HCT116 (cell line): ENCODE data around the gene LAMP1. TPM values are rescaled to one million over a fixed set of nuclear protein-coding genes. Genes with fewer than 3 reads are reported as not detected.

ENCODE experiments used
- ATAC-seq: fragments of 200-7000 bp; cut with Tn5 transposase; 2 replicates; pipeline ENCODE4 v1.9.1; 2020; ENCODE audit warnings: mild to moderate bottlenecking, moderate library complexity
- BruUV-seq: library from RNA; stranded (reverse); fragments of 400-500 nt; replicated peaks from 2 replicates; lab custom pipeline; 2021; lab: Mats Ljungman, UMichigan
- CTCF ChIA-PET: fragments of 300-600 bp; sonication (Branson Sonifier 250); formaldehyde crosslinking; loops from one replicate; lab custom pipeline; 2021; ENCODE audit warnings: antibody characterized with exemption; lab: Charles Lee
- POLR2A ChIA-PET: fragments of 300-600, 350-600 bp; sonication (Branson Sonifier 250); formaldehyde crosslinking; loops from one replicate; lab custom pipeline; 2021; ENCODE audit warnings: antibody characterized with exemption; lab: Charles Lee
- RAD21 ChIA-PET, 2 experiments: fragments of 300-600 bp; sonication (Branson Sonifier 250); formaldehyde crosslinking; loops; one replicate each; lab custom pipeline; 2023; ENCODE audit warnings: low total read pairs in 2 of 2; ENCODE audit not compliant: uncharacterized antibody in 2 of 2, unreplicated experiment in 2 of 2, low non-redundant PET in 1 of 2; lab: Charles Lee
- DNase-seq: peaks from one replicate; pipeline ENCODE4 v3.0.0-alpha.2; 2010; ENCODE audit warnings: low read depth, low spot score
- H2AFZ ChIP-seq: fragments of 200-600 bp; shearing (Covaris generic), sonication (generic); 2 replicates; pipeline ENCODE4 v1.6.1; 2017; ENCODE audit warnings: low read depth, mixed run types, mixed read lengths, antibody characterized with exemption, low read length; ENCODE audit not compliant: poor library complexity, severe bottlenecking
- H3K27ac ChIP-seq: 2 replicates; pipeline ENCODE4 v1.5.1; 2012; ENCODE audit warnings: low read depth, low read length
- H3K27me3 ChIP-seq: fragments of 200-600 bp; sonication (generic); 2 replicates; pipeline ENCODE4 v1.6.1; 2016; ENCODE audit warnings: mixed run types, low read length, mixed read lengths; ENCODE audit not compliant: insufficient read depth
- H3K36me3 ChIP-seq, 2 experiments: fragments of 200-500 bp in 1 of 2; fragments of 200-600 bp in 1 of 2; sonication (Bioruptor generic) in 1 of 2; sonication (generic) in 1 of 2; 2 replicates each; pipeline versions ENCODE4 v1.5.1 to v1.6.1; 2014 to 2016; ENCODE audit warnings: low read length in 2 of 2, inconsistent platforms in 1 of 2, mixed read lengths in 1 of 2, mixed run types in 1 of 2; ENCODE audit not compliant: insufficient read depth in 2 of 2, control insufficient read depth in 1 of 2
- H3K4me1 ChIP-seq, 2 experiments: fragments of 200-600 bp in 1 of 2; sonication (generic) in 1 of 2; 2 replicates each; pipeline versions ENCODE4 v1.5.1 to v1.6.1; 2012 to 2017; ENCODE audit warnings: low read length in 2 of 2, inconsistent platforms in 1 of 2, mild to moderate bottlenecking in 1 of 2, mixed read lengths in 1 of 2, mixed run types in 1 of 2, moderate library complexity in 1 of 2; ENCODE audit not compliant: insufficient read depth in 2 of 2, control insufficient read depth in 1 of 2
- H3K4me2 ChIP-seq: fragments of 200-600 bp; sonication (generic); 2 replicates; pipeline ENCODE4 v1.6.1; 2017; ENCODE audit warnings: mixed run types, low read length, mixed read lengths
- H3K4me3 ChIP-seq, 2 experiments: fragments of 200-600 bp in 1 of 2; sonication (generic) in 1 of 2; replicated peaks in 1 of 2; 2 replicates each; pipeline ENCODE4 v1.5.1; 2011 to 2016; ENCODE audit warnings: low read length in 2 of 2, control low read depth in 1 of 2, low read depth in 1 of 2, mild to moderate bottlenecking in 1 of 2, mixed read lengths in 1 of 2, mixed run types in 1 of 2
- H3K79me2 ChIP-seq: fragments of 200-600 bp; sonication (generic); 2 replicates; pipeline ENCODE4 v1.6.1; 2017; ENCODE audit warnings: mild to moderate bottlenecking, mixed run types, low read length, moderate library complexity, mixed read lengths; ENCODE audit not compliant: insufficient read depth
- H3K9ac ChIP-seq: fragments of 200-600 bp; sonication (generic); 2 replicates; pipeline ENCODE4 v1.6.1; 2016; ENCODE audit warnings: low read length, mixed read lengths
- H3K9me2 ChIP-seq: fragments of 200-600 bp; sonication (generic), shearing (Covaris generic); 2 replicates; pipeline ENCODE4 v1.6.1; 2017; ENCODE audit warnings: mixed run types, mild to moderate bottlenecking, moderate library complexity; ENCODE audit not compliant: insufficient read depth
- H3K9me3 ChIP-seq, 2 experiments: fragments of 200-500 bp in 1 of 2; fragments of 200-600 bp in 1 of 2; sonication (Bioruptor generic) in 1 of 2; sonication (generic) in 1 of 2; 2 replicates each; pipeline ENCODE4 v1.6.1; 2014 to 2017; ENCODE audit warnings: low read length in 2 of 2, mixed read lengths in 2 of 2, inconsistent platforms in 1 of 2, low read depth in 1 of 2, mild to moderate bottlenecking in 1 of 2, mixed run types in 1 of 2, moderate library complexity in 1 of 2; ENCODE audit not compliant: control insufficient read depth in 1 of 2, insufficient read depth in 1 of 2
- H4K20me1 ChIP-seq: fragments of 200-600 bp; sonication (generic), shearing (Covaris generic); 2 replicates; pipeline ENCODE4 v1.6.1; 2017; ENCODE audit warnings: mixed run types, mild to moderate bottlenecking, moderate library complexity; ENCODE audit not compliant: insufficient read depth
- ATF3 ChIP-seq: IDR thresholded peaks from 2 replicates; pipeline ENCODE4 v1.6.1; 2012
- CBX3 ChIP-seq: IDR thresholded peaks from 2 replicates; pipeline ENCODE4 v1.6.1; 2012; ENCODE audit warnings: low read depth
- CEBPB ChIP-seq: IDR thresholded peaks from 2 replicates; pipeline ENCODE4 v1.6.1; 2012; ENCODE audit warnings: low read depth
- CTCF ChIP-seq, 3 experiments: fragments of 200-600 bp in 1 of 3; sonication (generic) in 1 of 3; IDR thresholded peaks in 2 of 3; conservative IDR thresholded peaks in 1 of 3; 2 replicates each; pipeline ENCODE4 v1.5.1; 2012 to 2017; ENCODE audit warnings: low read depth in 2 of 3, low read length in 2 of 3, antibody characterized with exemption in 1 of 3, borderline replicate concordance in 1 of 3, control low read depth in 1 of 3, mild to moderate bottlenecking in 1 of 3, mixed read lengths in 1 of 3, mixed run types in 1 of 3, moderate library complexity in 1 of 3; ENCODE audit not compliant: insufficient read depth in 1 of 3
- ELF1 ChIP-seq: IDR thresholded peaks from 2 replicates; pipeline ENCODE4 v1.6.1; 2012; ENCODE audit warnings: low read depth, borderline replicate concordance
- EZH2 ChIP-seq: fragments of 200-600 bp; sonication (generic); IDR thresholded peaks from 2 replicates; pipeline ENCODE4 v1.6.1; 2017; ENCODE audit warnings: antibody characterized with exemption, mixed run types
- EZH2phosphoT487 ChIP-seq: fragments of 200-600 bp; IDR thresholded peaks from 2 replicates; pipeline ENCODE4 v1.6.1; 2018; ENCODE audit warnings: antibody characterized with exemption, borderline replicate concordance
- JUND ChIP-seq: IDR thresholded peaks from 2 replicates; pipeline ENCODE4 v1.6.1; 2012
- MAX ChIP-seq: IDR thresholded peaks from 2 replicates; pipeline ENCODE4 v1.6.1; 2012
- POLR2A ChIP-seq: IDR thresholded peaks from 2 replicates; pipeline ENCODE4 v1.7.0; 2011; ENCODE audit warnings: borderline replicate concordance; ENCODE audit not compliant: insufficient read depth, insufficient read length; ENCODE audit errors: extremely low read depth
- RAD21 ChIP-seq: IDR thresholded peaks from 2 replicates; pipeline ENCODE4 v1.6.1; 2012; ENCODE audit warnings: low read depth, mild to moderate bottlenecking
- REST ChIP-seq: IDR thresholded peaks from 2 replicates; pipeline ENCODE4 v1.6.1; 2012; ENCODE audit warnings: low read depth
- TCF7L2 ChIP-seq: IDR thresholded peaks from 2 replicates; pipeline ENCODE4 v1.7.0; 2011; ENCODE audit warnings: borderline replicate concordance, inconsistent platforms; ENCODE audit not compliant: insufficient read depth, insufficient read length; ENCODE audit errors: extremely low read depth
- YY1 ChIP-seq: IDR thresholded peaks from 2 replicates; pipeline ENCODE4 v1.6.1; 2011; ENCODE audit warnings: low read length, low read depth, moderate library complexity, mild to moderate bottlenecking; ENCODE audit not compliant: insufficient replicate concordance; ENCODE audit errors: extremely low read depth
- ZBTB33 ChIP-seq: IDR thresholded peaks from 2 replicates; pipeline ENCODE4 v1.6.1; 2011; ENCODE audit warnings: mild to moderate bottlenecking, low read length, moderate library complexity; ENCODE audit not compliant: insufficient replicate concordance; ENCODE audit errors: extremely low read depth
- ZFX ChIP-seq: fragments of 450-650 bp; IDR thresholded peaks from 2 replicates; pipeline ENCODE4 v1.6.1; 2017
- intact Hi-C: fragments of 100-400 bp; cut with micrococcal nuclease; formaldehyde crosslinking; loops from 2 replicates; pipeline ENCODE4 v1.10.0; 2022
- total RNA-seq: library from RNA; stranded (reverse); gene quantifications from one replicate; pipeline ENCODE4 v1.2.1, GENCODE V29; 2021; ENCODE audit not compliant: unreplicated experiment

LAMP1 gene
- total RNA-seq, 1 experiment from 2014 or later, result 158 TPM

GRCh38 chr13:113355621-113356020 is 58.6 kb downstream of the LAMP1 start:
- no peaks in the 10 kb centered on the region for H3K79me2 ChIP-seq
- RAD21 ChIA-PET, result no interaction called here
- TF ChIP-seq MAX (no peak), YY1 (no peak), EZH2 (no peak), POLR2A (no peak), ATF3 (no peak), ZBTB33 (no peak), EZH2phosphoT487 (no peak), JUND (no peak), TCF7L2 (no peak), CTCF (IDR thresholded peaks at IDR 0.05 in 2 of 3, conservative IDR thresholded peaks at IDR 0.05 in 1 of 3; ENCODE audit: borderline replicate concordance in 1 of 3, insufficient read depth in 1 of 3, low read depth in 2 of 3, low read length in 2 of 3) (no peak), REST (no peak), CEBPB (no peak), ELF1 (no peak), RAD21 (no peak), ZFX (no peak), CBX3 (no peak)
- H3K4me1 ChIP-seq, result 0 out of 4 replicates have a peak, but pooled peaks cover 0 to 4% of the 10 kb centered on the region in 2 experiments
- ATAC-seq, result no peak
- H3K4me3 ChIP-seq, result no peak overlapping the region
- H3K27ac ChIP-seq, result no peak overlapping the region
- no peaks in the 10 kb centered on the region for H3K9me3 ChIP-seq
- POLR2A ChIA-PET, result no interaction called here
- BruUV-seq, result no TSS peak
- no peaks in the 10 kb centered on the region for H4K20me1 ChIP-seq
- H3K9me2 ChIP-seq, result no peaks in the 10 kb centered on the region
- no peaks in the 10 kb centered on the region for H3K27me3 ChIP-seq
- H3K9ac ChIP-seq, result no peak overlapping the region
- H2AFZ ChIP-seq, result no peak overlapping the region
- no peaks in the 10 kb centered on the region for H3K36me3 ChIP-seq
- CTCF ChIA-PET, result no interaction called here
- intact Hi-C loops, result no loop called here
- H3K4me2 ChIP-seq, result no peak overlapping the region
- no peak for DNase-seq
